AG09309 (cell line): ENCODE measurements around the gene SEMA4F.

ENCODE experiments used
- DNase-seq: peaks from one replicate; pipeline ENCODE4 v3.0.0-alpha.2; 2010; ENCODE audit warnings: low read depth
- H3K4me3 ChIP-seq: 2 replicates; pipeline ENCODE4 v1.5.1; 2011; ENCODE audit warnings: mild to moderate bottlenecking, low read depth, low read length, moderate library complexity; ENCODE audit not compliant: control insufficient read depth
- TF ChIP-seq, protein P1 (sequence below): IDR thresholded peaks from 2 replicates; pipeline ENCODE4 v1.5.1; 2011; ENCODE audit warnings: mild to moderate bottlenecking, low read depth, low read length, inconsistent platforms; ENCODE audit not compliant: insufficient read depth, control insufficient read depth; ENCODE audit errors: missing control alignments

The SEMA4F gene

GRCh38 chr2:74700643-74701372 is 46.8 kb downstream of the SEMA4F start:
- TF ChIP-seq, protein P1, sequence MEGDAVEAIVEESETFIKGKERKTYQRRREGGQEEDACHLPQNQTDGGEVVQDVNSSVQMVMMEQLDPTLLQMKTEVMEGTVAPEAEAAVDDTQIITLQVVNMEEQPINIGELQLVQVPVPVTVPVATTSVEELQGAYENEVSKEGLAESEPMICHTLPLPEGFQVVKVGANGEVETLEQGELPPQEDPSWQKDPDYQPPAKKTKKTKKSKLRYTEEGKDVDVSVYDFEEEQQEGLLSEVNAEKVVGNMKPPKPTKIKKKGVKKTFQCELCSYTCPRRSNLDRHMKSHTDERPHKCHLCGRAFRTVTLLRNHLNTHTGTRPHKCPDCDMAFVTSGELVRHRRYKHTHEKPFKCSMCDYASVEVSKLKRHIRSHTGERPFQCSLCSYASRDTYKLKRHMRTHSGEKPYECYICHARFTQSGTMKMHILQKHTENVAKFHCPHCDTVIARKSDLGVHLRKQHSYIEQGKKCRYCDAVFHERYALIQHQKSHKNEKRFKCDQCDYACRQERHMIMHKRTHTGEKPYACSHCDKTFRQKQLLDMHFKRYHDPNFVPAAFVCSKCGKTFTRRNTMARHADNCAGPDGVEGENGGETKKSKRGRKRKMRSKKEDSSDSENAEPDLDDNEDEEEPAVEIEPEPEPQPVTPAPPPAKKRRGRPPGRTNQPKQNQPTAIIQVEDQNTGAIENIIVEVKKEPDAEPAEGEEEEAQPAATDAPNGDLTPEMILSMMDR: no peak
- no peak overlapping the region for H3K4me3 ChIP-seq
- no peak for DNase-seq

GRCh38 chr2:74702001-74702715 is 48.1 kb downstream of the SEMA4F start:
- TF ChIP-seq, protein P1: no peak
- no peak for DNase-seq
- H3K4me3 ChIP-seq: no peak overlapping the region

DNA sequence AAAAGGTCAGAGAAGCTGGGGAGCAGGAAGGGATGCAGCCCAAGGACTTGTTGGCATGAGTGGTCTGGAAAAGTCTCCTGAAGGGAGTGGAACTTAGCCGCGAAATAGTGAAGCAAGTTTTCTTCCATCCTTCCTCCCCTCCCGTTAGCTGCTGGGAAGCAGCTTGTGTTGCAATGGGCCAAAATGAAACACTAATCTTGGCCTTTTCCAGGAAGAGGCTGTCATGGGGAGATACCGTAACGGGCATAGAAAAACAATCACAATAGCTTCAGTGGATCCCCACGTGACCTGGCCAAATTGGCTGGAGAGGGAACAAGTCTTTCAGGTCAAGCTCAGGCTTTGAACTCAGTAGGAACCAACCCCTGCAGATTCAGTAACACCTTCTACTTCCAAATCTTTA is 49.3 kb downstream of the SEMA4F start:
- TF ChIP-seq, protein P1: no peak
- DNase-seq: no peak
- no peak overlapping the region for H3K4me3 ChIP-seq

GRCh38 chr2:74704216-74704615 is 50.2 kb downstream of the SEMA4F start:
- no peak for DNase-seq
- H3K4me3 ChIP-seq: no peak overlapping the region
- TF ChIP-seq, protein P1: no peak

GRCh38 chr2:74706741-74707140 is 52.7 kb downstream of the SEMA4F start:
- no peak overlapping the region for H3K4me3 ChIP-seq
- DNase-seq: no peak
- TF ChIP-seq, protein P1: no peak

DNA sequence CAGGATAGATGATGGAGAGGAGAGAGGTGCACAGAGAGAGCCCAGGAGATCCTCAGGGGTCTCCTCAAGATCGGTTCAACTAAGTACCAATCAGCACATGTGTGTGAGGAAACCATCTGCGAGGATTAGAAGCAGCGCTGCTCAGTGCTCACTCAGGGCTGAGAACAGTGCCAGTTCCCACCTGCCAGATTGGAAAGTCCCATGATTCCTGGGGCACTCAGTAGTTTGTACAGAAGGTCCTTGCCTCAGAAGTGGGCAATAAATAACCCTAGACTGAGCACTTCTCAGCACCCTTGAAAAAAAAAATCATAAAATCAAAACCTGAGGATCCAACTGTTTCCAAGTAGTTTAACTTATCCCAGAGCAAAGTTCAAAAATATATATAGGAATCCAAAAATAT is 53.8 kb downstream of the SEMA4F start:
- no peak for DNase-seq
- TF ChIP-seq, protein P1: no peak
- H3K4me3 ChIP-seq: no peak overlapping the region
